Head of caudate nucleus (tissue), 42 donors: ENCODE results near the gene TNFRSF19.

Experiments
- DNase-seq, 42 donors: peaks; one replicate each; pipeline versions ENCODE4 v3.0.0 to v3.0.0-alpha.2; 2020 to 2021; ENCODE audit warnings: mixed read lengths in 7 of 42
- intact Hi-C: fragments of 100-400 bp; cut with DNase I; formaldehyde crosslinking; loops from one replicate; pipeline ENCODE4 v1.15.0; 2022

The TNFRSF19 gene

GRCh38 chr13:23642110-23642509 lies 71.9 kb downstream of the TNFRSF19 start:
- intact Hi-C loops = no loop called here
- no peak for DNase-seq

- intact Hi-C loops = no loop called here
- no peak for DNase-seq
Measured at GRCh38 chr13:23643338-23644125, 73.3 kb downstream of the TNFRSF19 start.

GRCh38 chr13:23644126-23644419 lies 73.9 kb downstream of the TNFRSF19 start:
- intact Hi-C loops = no loop called here
- DNase-seq = no peak

- intact Hi-C loops = no loop called here
- no peak for DNase-seq
Measured at GRCh38 chr13:23644527-23645138, 74.4 kb downstream of the TNFRSF19 start.

- no peak for DNase-seq
- intact Hi-C loops = no loop called here
Measured at GRCh38 chr13:23645851-23646250, 75.6 kb downstream of the TNFRSF19 start.

GRCh38 chr13:23651439-23651838 lies 81.2 kb downstream of the TNFRSF19 start:
- no peak for DNase-seq
- intact Hi-C loops = no loop called here

- intact Hi-C loops = no loop called here
- DNase-seq = no peak
Measured at GRCh38 chr13:23651887-23652286, 81.7 kb downstream of the TNFRSF19 start.

GRCh38 chr13:23652909-23653726 lies 82.9 kb downstream of the TNFRSF19 start:
- intact Hi-C loops = no loop called here

GRCh38 chr13:23654111-23655110 lies 84.2 kb downstream of the TNFRSF19 start:
- DNase-seq = no peak
- intact Hi-C loops = no loop called here

More at GRCh38 chr13:23652909-23653726, 82.9 kb downstream of the TNFRSF19 start:
- no peak for DNase-seq

GRCh38 chr13:23655321-23655720 lies 85.1 kb downstream of the TNFRSF19 start:
- no peak for DNase-seq
- intact Hi-C loops = no loop called here

- intact Hi-C loops = no loop called here
- no peak for DNase-seq
Measured at GRCh38 chr13:23656637-23657371, 86.6 kb downstream of the TNFRSF19 start.

GRCh38 chr13:23658929-23659541 lies 88.8 kb downstream of the TNFRSF19 start:
- intact Hi-C loops = no loop called here
- DNase-seq = no peak

- intact Hi-C loops = no loop called here
- DNase-seq = no peak
Measured at GRCh38 chr13:23660249-23660648, 90.0 kb downstream of the TNFRSF19 start.

GRCh38 chr13:23666582-23666981 lies 96.4 kb downstream of the TNFRSF19 start:
- no peak for DNase-seq
- intact Hi-C loops = no loop called here

- intact Hi-C loops = no loop called here
- no peak for DNase-seq
Measured at GRCh38 chr13:23667750-23668149, 97.5 kb downstream of the TNFRSF19 start.

- DNase-seq = no peak
- intact Hi-C loops = no loop called here
Measured at GRCh38 chr13:23668562-23668961, 98.3 kb downstream of the TNFRSF19 start.

- intact Hi-C loops = no loop called here
- DNase-seq = no peak
Measured at GRCh38 chr13:23670793-23671192, 100.6 kb downstream of the TNFRSF19 start.

- intact Hi-C loops = no loop called here
- DNase-seq = no peak
Measured at GRCh38 chr13:23671377-23671776, 101.2 kb downstream of the TNFRSF19 start.
